SJCRH30 (cell line): Measurements from ENCODE around the gene DNAJC5G. TPM values are rescaled to one million over a fixed set of nuclear protein-coding genes. Genes with fewer than 3 reads are reported as not detected.
"Not testable (repeated sequence)": the region's sequence is repeated elsewhere in the genome, so short reads cannot be mapped to it uniquely, and the experiment has no call there.

Source experiments
- DNase-seq, 2 experiments: peaks; one replicate each; pipeline ENCODE4 v3.0.0-alpha.2; 2015 to 2020
- H3K27ac ChIP-seq: fragments of 250-450 bp; sonication (Bioruptor Pico); 2 replicates; pipeline ENCODE4 v1.5.1; 2020; ENCODE audit warnings: mild to moderate bottlenecking, moderate library complexity
- H3K27me3 ChIP-seq: fragments of 250-450 bp; sonication (Bioruptor Pico); 2 replicates; pipeline ENCODE4 v1.5.1; 2020; ENCODE audit warnings: mild to moderate bottlenecking, moderate library complexity
- H3K36me3 ChIP-seq: fragments of 250-450 bp; sonication (Bioruptor Pico); 2 replicates; pipeline ENCODE4 v1.5.1; 2020; ENCODE audit warnings: mild to moderate bottlenecking, moderate library complexity
- H3K4me1 ChIP-seq: fragments of 250-450 bp; sonication (Bioruptor Pico); 2 replicates; pipeline ENCODE4 v1.5.1; 2020; ENCODE audit warnings: mild to moderate bottlenecking, moderate library complexity
- H3K4me3 ChIP-seq: fragments of 250-450 bp; sonication (Bioruptor Pico); 2 replicates; pipeline ENCODE4 v1.5.1; 2020; ENCODE audit warnings: mild to moderate bottlenecking, moderate library complexity
- H3K9me3 ChIP-seq: fragments of 250-450 bp; sonication (Bioruptor Pico); replicated peaks from 2 replicates; pipeline ENCODE4 v1.5.1; 2020; ENCODE audit warnings: mild to moderate bottlenecking, moderate library complexity
- total RNA-seq: library from RNA; depleted of rRNA; stranded (reverse); fragments of >200 nt; shearing (Covaris generic); gene quantifications from 2 replicates; pipeline ENCODE4 v1.2.3, GENCODE V29; 2014

Gene DNAJC5G
- total RNA-seq, 1 experiment from 2014 or later = not detected

- Histone ChIP-seq H3K4me3 (no peak overlapping the region), H3K9me3 (no peaks in the 10 kb centered on the region), H3K36me3 (no peaks in the 10 kb centered on the region), H3K27ac (no peak overlapping the region), H3K27me3 (peaks cover 11% of the 10 kb centered on the region; the same call in 1 of the 2 replicates), H3K4me1 (peaks cover 18% of the 10 kb centered on the region)
- DNase-seq = peak; percentile 34 to 47
Observed at GRCh38 chr2:27282892-27283291, 7.7 kb downstream of the DNAJC5G start.

- H3K36me3 ChIP-seq = no peaks in the 10 kb centered on the region
- H3K27ac ChIP-seq = no peak overlapping the region
- H3K27me3 ChIP-seq = peaks cover 21% of the 10 kb centered on the region
- no peak for DNase-seq
- no peaks in the 10 kb centered on the region for H3K9me3 ChIP-seq
- peaks cover 20% of the 10 kb centered on the region for H3K4me1 ChIP-seq
- no peak overlapping the region for H3K4me3 ChIP-seq
Observed at GRCh38 chr2:27284996-27285395, 9.8 kb downstream of the DNAJC5G start.

GRCh38 chr2:27285481-27285880, 10.2 kb downstream of the DNAJC5G start:
- Histone ChIP-seq H3K4me3 (no peak overlapping the region), H3K9me3 (no peaks in the 10 kb centered on the region), H3K27ac (no peak overlapping the region), H3K27me3 (peaks cover 21% of the 10 kb centered on the region), H3K4me1 (peaks cover 25% of the 10 kb centered on the region), H3K36me3 (no peaks in the 10 kb centered on the region)
- DNase-seq = no peak

GRCh38 chr2:27288610-27289009, 13.4 kb downstream of the DNAJC5G start:
- Histone ChIP-seq H3K4me1 (peaks cover 22% of the 10 kb centered on the region), H3K4me3 (no peak overlapping the region), H3K9me3 (no peaks in the 10 kb centered on the region), H3K36me3 (no peaks in the 10 kb centered on the region), H3K27me3 (peaks cover 38% of the 10 kb centered on the region), H3K27ac (no peak overlapping the region)
- DNase-seq = no peak

GRCh38 chr2:27290549-27290948, 15.3 kb downstream of the DNAJC5G start:
- H3K4me3 ChIP-seq = no peak overlapping the region
- peaks cover 26% of the 10 kb centered on the region for H3K4me1 ChIP-seq
- H3K36me3 ChIP-seq = no peaks in the 10 kb centered on the region
- H3K27me3 ChIP-seq = peaks cover 33% of the 10 kb centered on the region
- no peak overlapping the region for H3K27ac ChIP-seq
- no peaks in the 10 kb centered on the region for H3K9me3 ChIP-seq
- no peak for DNase-seq

GRCh38 chr2:27291865-27292264, 16.6 kb downstream of the DNAJC5G start:
- Histone ChIP-seq H3K4me3 (no peak overlapping the region), H3K36me3 (no peaks in the 10 kb centered on the region), H3K9me3 (no peaks in the 10 kb centered on the region), H3K27ac (no peak overlapping the region), H3K4me1 (peaks cover 26% of the 10 kb centered on the region), H3K27me3 (peaks cover 32% of the 10 kb centered on the region)
- peak in 1 of 2 experiments; percentile 44 for DNase-seq

GRCh38 chr2:27294928-27295327, 19.7 kb downstream of the DNAJC5G start:
- H3K4me3 ChIP-seq = no peak overlapping the region
- H3K9me3 ChIP-seq = no peaks in the 10 kb centered on the region
- no peak for DNase-seq
- H3K4me1 ChIP-seq = peaks cover 26% of the 10 kb centered on the region
- H3K36me3 ChIP-seq = no peaks in the 10 kb centered on the region
- peaks cover 24% of the 10 kb centered on the region for H3K27me3 ChIP-seq
- H3K27ac ChIP-seq = no peak overlapping the region

GRCh38 chr2:27296481-27296880, 21.2 kb downstream of the DNAJC5G start:
- H3K27me3 ChIP-seq = peaks cover 16% of the 10 kb centered on the region
- H3K4me1 ChIP-seq = peaks cover 14% of the 10 kb centered on the region
- H3K9me3 ChIP-seq = no peaks in the 10 kb centered on the region
- no peak overlapping the region for H3K27ac ChIP-seq
- H3K36me3 ChIP-seq = no peaks in the 10 kb centered on the region
- no peak overlapping the region for H3K4me3 ChIP-seq
- DNase-seq = no peak

GRCh38 chr2:27297195-27297594, 22.0 kb downstream of the DNAJC5G start:
- peaks cover 14% of the 10 kb centered on the region for H3K4me1 ChIP-seq
- peaks cover 9% of the 10 kb centered on the region for H3K27me3 ChIP-seq
- no peaks in the 10 kb centered on the region for H3K36me3 ChIP-seq
- H3K9me3 ChIP-seq = no peaks in the 10 kb centered on the region
- H3K27ac ChIP-seq = no peak overlapping the region
- H3K4me3 ChIP-seq = no peak overlapping the region
- no peak for DNase-seq

- Histone ChIP-seq H3K36me3 (no peaks in the 10 kb centered on the region), H3K9me3 (no peaks in the 10 kb centered on the region), H3K27me3 (peaks cover 7% of the 10 kb centered on the region; the same call in 1 of the 2 replicates), H3K4me1 (peaks cover 5% of the 10 kb centered on the region), H3K4me3 (no peak overlapping the region), H3K27ac (no peak overlapping the region)
- DNase-seq = no peak
Observed at GRCh38 chr2:27298391-27299080, 23.3 kb downstream of the DNAJC5G start.

- H3K27me3 ChIP-seq, H3K9me3 ChIP-seq, H3K36me3 ChIP-seq, H3K4me3 ChIP-seq, DNase-seq, H3K4me1 ChIP-seq, H3K27ac ChIP-seq: not testable (repeated sequence)
Observed at GRCh38 chr2:27300606-27301005, 25.4 kb downstream of the DNAJC5G start.

GRCh38 chr2:27303093-27304025, 28.1 kb downstream of the DNAJC5G start:
- Histone ChIP-seq H3K27me3 (0 out of 2 replicates have a peak, but pooled peaks cover 5% of the 10 kb centered on the region), H3K9me3 (no peaks in the 10 kb centered on the region), H3K36me3 (no peaks in the 10 kb centered on the region), H3K4me1 (no peaks in the 10 kb centered on the region; the same call in 1 of the 2 replicates), H3K27ac (no peak overlapping the region), H3K4me3 (peak overlapping the region; percentile 42)
- peak; percentile 71 to 90 for DNase-seq

GRCh38 chr2:27304488-27305240, 29.4 kb downstream of the DNAJC5G start:
- no peak overlapping the region for H3K27ac ChIP-seq
- peaks cover 4% of the 10 kb centered on the region; the same call in 1 of the 2 replicates for H3K36me3 ChIP-seq
- H3K27me3 ChIP-seq = no peaks in the 10 kb centered on the region
- no peak for DNase-seq
- H3K9me3 ChIP-seq = no peaks in the 10 kb centered on the region
- no peak overlapping the region for H3K4me3 ChIP-seq
- H3K4me1 ChIP-seq = no peaks in the 10 kb centered on the region; the same call in 1 of the 2 replicates

- Histone ChIP-seq H3K9me3 (no peaks in the 10 kb centered on the region), H3K27ac (no peak overlapping the region), H3K4me3 (no peak overlapping the region), H3K36me3 (peaks cover 4% of the 10 kb centered on the region; the same call in 1 of the 2 replicates), H3K4me1 (no peaks in the 10 kb centered on the region; the same call in 1 of the 2 replicates), H3K27me3 (no peaks in the 10 kb centered on the region)
- no peak for DNase-seq
Observed at GRCh38 chr2:27305516-27305915, 30.3 kb downstream of the DNAJC5G start.
